HG03442 (cell line): ENCODE measurements around the gene TTC39C.

Experiments
- ATAC-seq: cut with Tn5 transposase; IDR thresholded peaks from one replicate; pipeline ENCODE4 v1.9.1; 2021; ENCODE audit warnings: mild to moderate bottlenecking, moderate library complexity; ENCODE audit not compliant: unreplicated experiment

The TTC39C gene

DNA sequence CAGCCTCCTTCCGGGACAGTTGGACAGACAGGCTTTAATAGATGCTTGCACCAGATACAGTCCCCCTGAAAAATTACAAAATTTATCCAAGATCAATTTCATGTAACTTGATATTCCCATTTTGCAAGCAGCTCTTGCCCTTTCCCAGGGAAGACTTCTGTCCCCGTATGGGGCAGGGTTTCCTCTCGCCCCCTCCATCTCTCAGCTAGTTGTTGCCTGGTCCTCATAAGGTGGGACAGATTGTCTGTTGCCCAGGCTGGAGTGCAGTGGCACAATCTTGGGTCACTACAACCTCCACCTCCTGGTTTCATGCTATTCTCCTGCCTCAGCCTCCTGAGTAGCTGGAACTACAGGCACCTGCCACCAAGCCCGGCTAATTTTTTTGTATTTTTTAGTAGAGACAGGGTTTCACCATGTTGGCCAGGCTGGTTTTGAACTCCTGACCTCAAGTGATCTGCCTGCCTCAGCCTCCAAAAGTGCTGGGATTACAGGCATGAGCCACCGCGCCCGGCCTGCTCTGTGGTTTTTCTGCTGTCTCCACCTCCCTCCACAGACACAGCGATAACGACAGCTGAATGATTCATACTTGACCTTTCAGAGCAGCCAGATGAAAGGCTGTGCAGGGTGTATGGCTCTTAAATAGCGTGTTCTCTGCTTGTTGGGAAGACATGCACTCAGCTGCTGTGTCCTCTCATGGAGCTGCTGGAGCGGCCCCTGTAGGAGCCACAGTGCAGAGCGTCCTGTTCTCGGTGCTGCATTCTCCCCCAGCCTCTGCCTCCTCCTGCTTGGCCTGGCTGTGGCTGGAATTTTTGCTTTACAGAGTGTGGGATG, 61.4 kb downstream of the TTC39C start:
- ATAC-seq = peak; percentile 96

DNA sequence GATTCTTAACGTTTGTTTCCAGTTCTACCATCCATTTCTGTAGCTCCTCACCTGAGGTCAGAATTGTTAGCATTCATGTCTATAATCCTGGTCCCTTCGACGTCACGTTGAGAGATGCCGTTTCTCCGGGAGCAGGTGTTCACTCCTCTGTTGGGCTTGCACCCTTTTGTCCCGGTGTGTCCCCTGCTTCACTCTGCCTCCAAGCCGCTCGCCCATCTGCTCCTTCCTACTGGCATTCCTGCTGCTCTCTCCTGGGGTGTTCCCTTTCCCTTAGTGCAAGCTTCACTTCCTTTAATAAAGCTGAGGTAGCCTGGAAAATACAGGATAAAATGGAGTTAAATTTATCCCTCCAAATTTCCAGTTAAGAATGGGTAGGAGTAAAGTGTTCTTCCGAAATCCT, 62.4 kb downstream of the TTC39C start:
- no peak for ATAC-seq

DNA sequence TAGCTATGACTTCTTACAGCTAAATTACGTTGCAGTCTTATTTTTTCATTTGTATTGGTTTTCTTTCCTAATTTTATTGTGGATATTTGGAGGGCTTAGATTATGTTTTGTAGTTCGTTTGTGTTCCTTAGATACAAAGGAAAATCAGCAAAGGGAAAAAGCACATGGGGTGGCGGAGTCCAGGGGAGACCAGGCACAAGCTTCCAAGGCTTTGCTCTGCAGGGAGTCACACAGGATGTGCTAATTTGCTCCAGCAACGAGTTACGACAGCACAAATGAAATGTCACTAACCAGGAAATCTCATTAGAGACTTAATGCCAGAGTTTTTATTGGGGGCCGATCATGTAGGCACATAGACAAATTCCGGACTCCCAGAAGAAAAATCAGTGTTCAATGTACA, 63.8 kb downstream of the TTC39C start:
- no peak for ATAC-seq

DNA sequence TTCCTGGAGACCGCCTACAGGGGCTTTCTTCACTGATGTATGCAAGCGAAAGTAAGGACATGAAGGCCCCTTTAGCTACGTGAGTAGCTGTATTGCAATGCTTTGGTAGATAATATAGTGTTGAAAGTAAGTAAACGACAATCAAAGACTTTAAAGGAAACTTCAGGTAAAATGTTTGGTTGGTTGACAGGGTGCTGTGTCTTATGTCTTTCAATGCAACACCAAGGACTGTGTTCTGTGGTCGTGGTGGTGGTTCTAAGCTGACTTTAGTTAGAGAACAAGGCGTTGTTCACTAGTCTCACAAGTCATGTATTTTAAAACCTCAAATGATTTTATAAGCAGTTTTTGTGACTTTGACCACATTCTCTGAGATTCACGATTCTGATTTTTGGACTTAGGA, 66.3 kb downstream of the TTC39C start:
- ATAC-seq = no peak

DNA sequence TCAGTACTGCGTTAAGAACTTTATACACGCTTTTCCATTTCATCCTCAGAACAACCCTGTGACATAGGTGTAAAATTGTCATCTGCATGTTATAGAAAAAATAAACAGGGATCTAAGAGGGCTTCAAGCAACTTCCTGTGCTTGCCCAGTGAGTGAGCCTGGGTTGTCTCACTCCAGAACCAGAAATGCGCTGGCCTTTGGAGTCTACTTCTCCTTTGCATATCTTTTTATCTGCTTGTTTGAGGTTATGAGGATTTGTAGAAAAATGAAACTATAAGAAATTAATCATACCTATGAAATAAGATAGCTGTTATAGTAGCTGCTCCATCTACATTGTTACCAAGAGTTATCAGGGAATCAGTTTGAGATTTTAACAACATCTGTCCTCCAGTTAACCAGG, 69.0 kb downstream of the TTC39C start:
- no peak for ATAC-seq

DNA sequence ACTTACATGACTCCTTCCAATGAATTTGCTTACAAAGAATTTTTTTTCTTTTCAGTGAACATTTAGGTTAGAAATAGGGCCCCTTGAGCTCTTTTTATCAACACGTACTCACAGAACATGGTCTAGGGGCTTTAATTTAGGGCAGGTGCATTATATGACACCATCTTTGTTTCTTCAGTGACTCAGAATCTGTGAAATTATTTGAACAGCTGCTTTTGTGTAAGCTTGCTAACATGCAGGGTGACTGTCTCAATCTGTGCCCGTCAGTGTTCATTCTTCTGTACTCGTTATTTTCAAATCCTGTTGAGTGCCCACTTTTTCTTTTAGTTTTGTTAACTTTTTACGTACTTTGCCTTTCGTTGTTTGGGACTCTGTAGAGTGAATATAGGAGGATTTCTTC, 71.5 kb downstream of the TTC39C start:
- ATAC-seq = no peak

DNA sequence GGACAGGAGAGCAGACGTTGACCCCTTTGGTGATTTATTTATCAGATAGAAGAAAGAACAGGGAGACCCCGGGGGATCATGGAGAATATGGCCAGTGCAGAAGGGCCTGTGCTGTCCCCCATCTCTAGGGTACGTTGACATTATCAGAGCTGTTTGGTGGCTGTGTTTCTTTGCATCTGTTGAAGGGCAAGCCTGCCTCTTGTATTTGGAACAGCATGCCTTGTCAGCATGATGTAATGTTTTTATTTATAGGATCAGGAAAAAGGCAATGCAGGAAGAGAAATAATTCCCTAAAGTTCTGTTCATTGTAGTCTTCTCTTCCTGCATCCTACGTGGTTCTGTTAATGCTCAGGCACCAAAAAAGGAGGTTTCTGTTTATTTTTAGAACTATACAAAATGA, 74.5 kb downstream of the TTC39C start:
- ATAC-seq = no peak

DNA sequence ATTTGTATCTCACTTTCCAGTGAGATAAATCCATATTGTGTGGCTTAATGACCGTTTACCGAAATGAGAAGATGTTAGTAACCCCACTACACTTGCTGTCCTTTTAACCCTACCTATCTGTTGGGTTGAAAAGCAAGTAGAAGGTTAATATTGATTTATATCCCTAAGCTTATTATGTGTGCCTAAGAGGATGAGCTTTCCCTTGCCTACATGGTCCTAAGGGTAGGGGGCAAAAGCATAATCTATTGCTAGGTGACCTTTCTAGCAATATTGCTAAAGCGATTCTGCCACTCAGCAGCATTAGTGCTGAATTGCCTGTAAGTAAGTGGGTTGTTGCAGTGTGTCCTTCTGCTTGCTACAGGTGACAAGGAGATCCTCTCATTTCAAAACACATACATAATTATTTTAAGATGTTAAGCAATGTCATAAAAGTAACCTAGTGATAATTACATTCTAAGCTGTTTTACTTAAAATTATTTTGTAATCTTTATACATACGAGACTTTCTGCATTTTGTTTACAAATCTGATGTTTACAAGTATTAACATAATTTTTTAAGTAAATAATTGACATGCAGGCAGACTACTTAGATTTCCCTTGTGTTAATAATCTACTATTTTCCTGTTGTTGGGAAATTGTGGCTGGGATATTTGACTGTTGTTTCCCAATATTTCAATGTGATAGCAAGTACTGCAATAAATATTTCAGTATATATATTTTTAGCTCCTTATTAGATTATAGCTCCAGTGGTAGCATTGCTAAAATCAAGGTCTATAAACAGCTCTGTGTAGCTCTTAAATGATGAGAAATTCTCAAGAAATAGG, 75.2 kb downstream of the TTC39C start:
- ATAC-seq = no peak

DNA sequence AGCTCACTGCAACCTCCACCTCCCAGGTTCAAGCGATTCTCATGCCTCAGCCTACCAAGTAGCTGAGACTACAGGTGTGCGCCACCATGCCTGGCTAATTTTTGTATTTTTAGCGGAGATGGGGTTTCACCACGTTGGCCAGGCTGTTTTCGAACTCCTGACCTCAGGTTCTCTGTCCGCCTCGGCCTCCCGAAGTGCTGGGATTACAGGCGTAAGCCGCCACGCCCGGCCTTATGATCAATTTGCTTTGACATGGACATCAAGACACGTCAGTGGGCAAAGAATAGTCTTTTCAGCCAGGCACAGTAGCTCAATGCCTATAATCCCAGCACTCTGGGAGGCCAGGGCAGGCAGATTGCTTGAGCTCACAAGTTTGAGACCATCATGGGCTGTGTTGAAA, 76.3 kb downstream of the TTC39C start:
- ATAC-seq = no peak

DNA sequence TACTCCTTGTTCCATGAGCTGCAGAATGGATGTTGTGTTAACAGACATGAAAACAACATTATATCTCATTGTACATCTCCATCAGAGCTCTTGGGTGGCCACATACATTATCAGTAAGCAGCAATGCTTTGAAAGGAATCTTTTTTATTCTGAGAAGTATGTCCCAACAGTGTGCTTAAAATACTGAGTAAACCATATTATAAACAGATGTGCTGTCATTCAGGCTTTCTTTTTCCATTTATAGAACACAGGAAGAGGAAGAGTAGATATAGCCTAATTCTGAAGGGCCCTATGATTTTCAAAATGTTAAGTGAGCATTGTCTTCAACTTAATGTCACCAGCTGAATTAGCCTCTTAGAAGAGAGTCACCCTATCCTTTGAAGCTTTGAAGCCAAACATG, 80.0 kb downstream of the TTC39C start:
- no peak for ATAC-seq

DNA sequence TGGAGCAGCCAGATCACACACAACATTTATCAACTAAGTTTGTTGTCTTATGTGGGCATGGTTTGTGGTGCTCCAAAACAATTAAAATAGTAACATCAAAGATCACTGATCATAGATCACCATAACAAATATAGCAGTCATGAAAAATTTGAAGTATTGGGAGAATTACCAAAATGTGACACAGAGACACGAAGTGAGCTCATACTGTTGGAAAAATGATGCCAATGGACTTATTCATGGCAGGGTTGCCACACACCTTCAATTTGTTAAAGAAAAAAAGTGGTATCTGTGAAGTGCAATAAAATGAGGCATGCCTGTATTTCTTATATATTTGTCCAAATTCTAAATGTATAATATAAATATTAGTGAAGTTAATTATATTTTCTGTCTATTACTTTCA, 81.4 kb downstream of the TTC39C start:
- no peak for ATAC-seq

DNA sequence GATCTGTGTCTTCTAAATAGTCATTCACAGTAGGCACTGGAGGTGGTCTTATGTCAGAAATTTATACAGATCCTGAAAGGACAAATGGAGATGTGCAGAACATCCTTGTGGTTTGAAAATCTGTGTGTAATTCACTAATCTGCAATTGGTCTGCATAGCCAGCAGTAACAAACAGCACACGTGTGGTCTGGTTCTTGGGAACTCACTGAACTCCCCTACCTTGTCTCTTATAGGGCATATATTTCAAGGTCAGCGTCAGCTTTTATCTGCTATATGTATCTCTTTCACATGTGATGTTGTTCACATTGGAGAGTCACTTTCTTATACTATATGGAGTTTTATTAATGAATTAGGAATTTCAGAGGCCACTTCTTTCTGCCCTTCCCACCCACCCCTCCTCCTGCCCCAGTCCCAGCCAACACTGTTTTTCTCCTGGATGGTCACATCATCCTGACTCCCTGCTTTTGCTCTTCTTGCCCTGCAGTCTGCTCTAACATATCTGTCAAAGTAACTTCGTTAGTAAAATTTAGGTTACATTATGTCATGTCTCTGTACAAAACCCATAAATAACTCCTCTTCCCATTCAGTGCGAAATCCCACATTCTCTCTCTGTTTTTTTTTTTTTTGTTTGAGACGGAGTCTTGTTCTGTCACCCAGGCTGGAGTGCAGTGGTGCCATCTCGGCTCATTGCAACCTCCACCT, 88.9 kb downstream of the TTC39C start:
- no peak for ATAC-seq

DNA sequence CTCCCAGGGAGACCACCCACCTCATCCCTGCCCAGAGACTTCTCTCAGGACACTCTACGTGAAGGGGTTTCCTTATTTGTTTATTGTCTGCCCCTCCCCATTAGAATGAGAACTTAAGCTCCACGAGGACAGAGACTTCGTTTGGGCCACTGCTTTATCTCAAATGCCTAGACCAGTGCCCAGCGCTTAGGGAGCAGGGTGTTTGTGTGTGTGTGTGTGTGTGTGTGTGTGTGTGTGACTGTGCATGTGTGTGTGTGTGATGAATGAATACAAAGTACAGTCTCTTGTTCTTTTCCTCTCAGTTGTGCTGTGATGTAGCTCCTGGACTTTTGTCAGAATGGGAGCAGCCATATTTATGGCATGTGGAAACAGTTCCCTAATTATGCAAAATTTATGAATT, 89.9 kb downstream of the TTC39C start:
- ATAC-seq = no peak

DNA sequence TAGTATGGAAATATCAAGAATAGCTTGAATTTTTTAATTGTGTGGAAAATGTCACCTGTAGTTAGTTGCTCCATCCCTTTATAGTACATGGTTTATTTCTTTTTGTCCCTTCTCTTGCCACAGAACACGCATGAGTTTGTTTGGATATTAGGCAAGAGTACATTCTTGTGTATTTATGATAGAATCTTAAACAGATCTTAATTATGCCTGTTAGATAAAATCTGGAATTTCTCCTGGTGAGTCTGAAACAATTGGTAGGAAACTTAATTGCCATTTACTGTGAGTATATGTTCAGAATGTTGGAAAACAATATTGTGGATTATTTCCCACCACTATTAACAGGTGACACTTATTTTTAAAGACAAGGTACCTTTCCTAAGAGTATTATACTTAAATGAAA, 94.1 kb downstream of the TTC39C start:
- ATAC-seq = no peak

DNA sequence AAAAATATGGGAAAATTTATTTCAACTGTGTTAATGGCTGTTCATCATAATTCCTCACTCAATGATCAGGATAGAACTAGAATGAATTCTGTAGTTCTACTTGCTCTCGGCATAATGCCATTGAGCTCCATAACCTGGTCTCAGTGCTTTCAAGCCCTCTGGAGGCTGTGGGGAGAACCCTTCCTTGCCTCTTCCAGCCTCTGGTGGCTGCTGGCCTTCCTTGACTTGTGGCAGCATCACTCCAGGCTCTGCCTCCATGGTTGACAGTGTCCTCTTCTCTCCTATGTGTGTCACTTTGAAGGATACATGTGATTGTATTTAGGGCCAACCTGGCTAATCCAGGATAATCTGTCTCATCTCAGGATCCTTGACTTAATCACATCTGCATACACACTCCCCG, 97.4 kb downstream of the TTC39C start:
- ATAC-seq = no peak

DNA sequence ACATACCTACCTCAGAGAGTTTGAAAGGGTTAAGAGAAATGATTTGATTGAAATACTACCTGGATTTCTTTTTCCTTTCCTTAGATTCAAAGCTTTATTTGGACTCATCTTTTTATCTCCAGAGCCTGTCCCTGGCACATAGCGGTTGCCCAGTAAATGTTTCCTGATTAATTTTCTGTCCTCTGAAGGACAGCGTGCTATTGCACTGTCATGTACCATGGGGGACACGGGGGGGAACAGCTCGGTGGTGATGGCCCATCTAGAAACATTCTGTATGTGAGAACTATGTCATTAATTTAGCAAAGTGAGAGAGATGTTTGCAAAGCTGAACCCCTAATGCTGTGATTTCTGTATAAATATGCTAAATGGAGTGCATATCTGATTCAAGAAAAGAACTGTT, 97.9 kb downstream of the TTC39C start:
- ATAC-seq = no peak

DNA sequence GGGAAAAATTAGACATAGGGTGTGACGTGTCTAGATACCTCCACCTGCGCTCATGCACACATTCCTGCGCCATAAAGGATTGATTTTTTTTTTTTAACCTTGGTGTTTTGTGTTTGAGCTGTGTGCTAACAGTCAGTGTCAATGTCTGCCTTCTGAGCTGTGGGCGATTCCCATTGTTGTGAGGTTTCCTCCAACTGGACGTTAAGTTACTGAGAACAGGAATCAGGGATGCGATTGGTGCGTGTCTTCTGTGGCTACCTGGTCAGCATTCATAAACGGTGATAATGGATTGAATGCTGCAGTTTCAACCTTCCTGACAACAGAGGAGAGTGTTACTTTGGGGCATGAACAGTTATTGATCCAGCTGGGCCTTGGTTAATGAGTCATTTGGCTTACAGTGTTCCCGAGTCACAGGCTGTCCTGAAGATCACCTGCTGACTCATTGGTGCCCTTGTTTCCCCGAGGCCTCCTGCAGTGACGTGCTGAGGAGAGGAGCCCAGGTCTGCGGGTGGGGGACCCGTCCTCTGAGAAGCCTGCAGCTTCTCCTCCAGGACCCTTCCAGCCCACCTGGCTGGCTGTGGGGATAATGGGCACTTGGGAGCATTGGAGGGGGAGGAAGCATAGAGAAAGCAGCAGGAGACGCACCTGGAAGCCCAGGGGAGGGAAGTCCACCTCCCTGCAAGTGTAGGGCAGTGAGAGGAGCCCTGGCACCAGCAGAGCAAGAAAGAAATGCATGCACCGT, 98.5 kb downstream of the TTC39C start:
- no peak for ATAC-seq

DNA sequence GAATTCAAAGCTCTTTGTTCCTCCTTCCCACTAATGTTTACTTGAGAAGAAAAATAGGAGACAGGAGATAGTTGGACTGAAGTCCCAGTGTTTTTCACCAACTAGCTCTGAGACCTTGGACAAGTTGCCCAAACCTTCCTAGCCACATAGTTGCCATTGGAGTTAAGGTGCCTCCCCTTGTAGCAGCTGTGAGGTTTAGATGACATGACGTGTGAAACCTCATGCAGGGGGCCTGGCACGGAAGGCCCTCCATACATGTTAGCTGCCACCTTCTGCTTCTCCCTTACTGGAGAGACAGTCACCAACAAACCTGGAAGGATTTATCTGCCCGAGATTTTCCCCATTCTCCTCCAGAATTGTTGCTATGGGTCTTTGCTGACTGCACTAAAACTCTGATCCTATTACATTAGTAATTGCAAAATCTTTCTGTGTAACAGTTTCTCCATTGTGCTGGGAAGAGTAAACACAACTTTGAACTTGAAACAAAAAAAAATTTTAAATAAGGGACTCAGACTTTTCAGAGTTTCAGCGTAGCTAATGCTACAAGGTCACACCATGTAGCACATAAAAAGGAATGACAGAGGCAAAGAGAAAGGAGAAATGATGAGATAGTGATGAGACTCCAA, 100.5 kb downstream of the TTC39C start:
- no peak for ATAC-seq

DNA sequence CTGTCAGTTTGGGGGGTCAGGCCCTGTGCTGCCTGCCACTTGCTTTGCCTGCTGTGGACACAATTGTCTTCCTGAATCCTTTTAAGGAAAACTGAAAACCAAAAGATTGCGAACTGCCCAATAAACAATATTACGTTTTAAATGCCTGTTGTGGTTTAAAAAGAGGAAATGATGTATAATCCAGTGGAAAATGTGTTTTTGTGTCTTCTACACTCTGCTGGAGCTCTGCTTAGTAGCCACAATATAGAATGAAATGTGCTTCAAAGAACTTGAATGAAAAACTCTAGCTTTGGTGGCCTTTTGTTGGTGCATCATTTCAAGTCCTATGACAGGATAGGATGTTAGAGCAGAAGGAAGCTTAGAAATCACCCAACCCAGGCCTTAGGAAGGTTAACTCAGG, 101.1 kb downstream of the TTC39C start:
- ATAC-seq = no peak

DNA sequence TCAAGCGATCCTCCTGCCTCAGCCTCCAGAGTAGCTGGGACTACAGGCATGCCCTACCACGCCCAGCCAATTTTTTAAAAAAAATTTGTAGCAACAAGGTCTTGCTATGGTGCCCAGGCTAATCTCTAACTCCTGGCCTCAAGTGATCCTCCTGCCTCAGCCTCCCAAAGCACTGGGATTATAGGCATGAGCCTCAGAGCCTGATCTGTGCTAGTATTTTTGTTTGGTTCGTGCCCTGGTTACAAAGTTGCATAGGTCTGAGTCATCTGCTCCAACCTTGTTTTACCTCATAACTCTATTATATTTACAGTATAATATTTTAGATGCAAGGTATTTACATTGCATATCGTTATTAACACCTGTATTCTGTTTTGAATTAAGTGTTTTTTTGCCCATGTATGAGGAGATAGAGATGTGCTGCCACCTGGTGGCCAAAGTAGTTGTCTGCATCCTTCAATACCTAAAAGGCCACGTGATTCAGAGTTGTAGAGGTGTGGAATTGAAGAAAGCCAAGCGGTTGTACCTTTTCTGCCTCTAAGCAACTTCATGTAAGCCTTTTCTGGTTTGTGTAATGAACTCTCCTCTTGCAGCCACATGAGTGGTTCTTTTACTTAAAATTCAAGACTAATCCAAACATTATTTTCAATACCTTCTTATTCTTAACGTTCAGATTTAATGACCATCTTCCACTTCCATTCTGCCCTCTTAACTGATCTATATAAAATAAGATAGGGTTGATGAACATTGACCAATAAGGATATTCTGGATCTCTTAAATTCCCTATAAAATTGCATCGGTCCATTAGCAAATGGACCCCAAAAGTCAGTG, 104.4 kb downstream of the TTC39C start:
- ATAC-seq = peak; percentile 70
